Ammon's horn (tissue), 1 donor: ENCODE measurements around the gene PUM1.

Source experiments
- DNase-seq: peaks from one replicate; pipeline ENCODE4 v3.0.0-alpha.2; 2016; ENCODE audit warnings: low spot score

The PUM1 gene

GRCh38 chr1:30892671-30893073, 172.8 kb downstream of the PUM1 start:
- no peak for DNase-seq

GRCh38 chr1:30891227-30891552, 174.3 kb downstream of the PUM1 start:
- no peak for DNase-seq

DNA sequence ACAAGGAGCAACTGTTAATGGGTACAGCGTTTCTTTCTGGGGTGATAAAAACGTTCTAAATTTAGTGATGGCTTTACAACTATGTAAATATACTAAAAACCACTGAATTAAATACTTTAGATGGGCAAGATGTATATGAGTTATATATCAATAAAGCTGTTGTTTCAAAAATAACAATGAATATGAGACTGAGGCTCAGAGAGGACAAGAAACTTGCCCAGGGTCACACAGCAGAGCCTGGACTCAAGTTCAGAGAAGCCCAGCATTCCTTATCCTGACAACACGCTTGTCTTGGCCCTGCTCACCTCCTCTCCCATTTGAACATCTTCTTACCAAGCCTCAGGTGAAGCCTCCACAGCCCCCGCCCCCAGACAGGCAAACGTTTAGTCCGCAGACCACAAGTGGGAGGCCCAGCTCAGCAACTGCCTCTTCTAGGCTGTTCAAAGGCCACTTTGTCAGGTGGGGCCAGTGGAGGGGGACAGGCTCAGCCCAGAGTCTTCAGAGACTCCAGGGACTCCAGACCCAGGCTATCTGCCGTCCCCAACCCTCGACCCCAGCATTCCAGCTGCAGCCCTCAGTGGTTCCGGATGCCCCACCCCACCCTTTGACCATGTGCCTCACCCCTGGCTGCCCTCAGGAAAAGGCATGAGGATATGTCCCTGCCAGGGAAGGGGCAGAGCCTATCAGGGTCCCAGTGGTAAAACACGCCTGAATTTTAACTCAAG, 174.9 kb downstream of the PUM1 start:
- no peak for DNase-seq

DNA sequence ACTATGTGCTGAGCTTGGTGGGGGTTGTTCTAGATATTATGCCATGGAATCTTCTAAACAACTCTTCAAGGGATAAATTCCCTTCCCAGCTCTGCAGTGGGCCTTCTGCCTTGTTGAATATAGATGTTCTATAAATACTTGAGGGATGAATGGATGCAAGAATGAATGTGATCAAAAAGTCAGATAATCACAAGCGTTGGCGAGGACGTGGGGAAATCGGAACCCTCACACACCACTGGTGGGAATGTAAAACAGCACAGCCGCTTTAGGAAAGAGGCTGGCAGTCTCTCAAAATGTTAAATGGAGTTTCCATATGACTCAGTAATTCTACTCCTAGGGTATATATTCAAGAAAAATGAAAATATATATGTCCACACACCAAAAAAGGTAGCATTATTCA, 176.0 kb downstream of the PUM1 start:
- DNase-seq: no peak

DNA sequence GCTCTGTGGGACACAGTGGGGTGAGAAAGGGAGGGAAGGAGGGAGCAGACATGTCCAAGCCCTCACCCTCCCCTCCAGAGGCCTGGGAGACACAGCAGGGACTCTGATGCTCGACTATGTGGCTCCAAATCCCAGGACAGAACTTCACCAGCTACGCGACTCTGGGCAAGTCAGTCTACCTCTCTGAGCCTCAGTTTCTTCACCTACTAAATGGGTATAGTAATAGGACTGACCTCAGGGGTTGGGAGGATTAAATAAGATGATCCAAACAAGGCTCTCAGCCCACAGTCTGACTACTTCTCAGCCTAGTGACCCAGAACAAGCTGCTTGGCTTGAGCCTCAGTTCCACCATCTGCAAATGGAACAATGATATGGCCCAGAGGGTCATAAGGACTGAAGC, 176.5 kb downstream of the PUM1 start:
- DNase-seq: no peak

- DNase-seq: no peak
Observed at GRCh38 chr1:30888391-30888790, 177.1 kb downstream of the PUM1 start.

- no peak for DNase-seq
Observed at GRCh38 chr1:30887485-30888315, 177.8 kb downstream of the PUM1 start.

- DNase-seq: no peak
Observed at GRCh38 chr1:30886710-30887428, 178.6 kb downstream of the PUM1 start.

GRCh38 chr1:30885570-30886522, 179.7 kb downstream of the PUM1 start:
- peak; percentile 70 for DNase-seq

DNA sequence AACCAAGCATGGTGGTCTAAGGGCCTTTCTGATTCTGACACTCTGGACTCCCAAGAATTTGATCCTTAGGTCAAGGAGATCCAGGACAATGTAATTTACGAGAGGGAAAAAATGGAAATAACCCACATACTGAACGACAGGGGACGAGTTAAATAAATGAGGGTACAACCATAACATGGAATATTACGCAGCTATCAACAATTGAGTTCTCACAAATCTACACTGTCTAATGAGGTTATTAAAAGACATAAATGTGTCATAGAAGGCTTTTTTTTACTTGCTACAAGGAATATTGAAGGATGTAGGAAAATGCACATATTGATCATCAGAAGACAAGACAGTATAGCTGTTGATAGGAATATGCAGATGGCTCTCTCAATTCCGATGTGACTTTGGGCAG, 180.8 kb downstream of the PUM1 start:
- DNase-seq: no peak

GRCh38 chr1:30883389-30884172, 181.9 kb downstream of the PUM1 start:
- DNase-seq: peak; percentile 68

DNA sequence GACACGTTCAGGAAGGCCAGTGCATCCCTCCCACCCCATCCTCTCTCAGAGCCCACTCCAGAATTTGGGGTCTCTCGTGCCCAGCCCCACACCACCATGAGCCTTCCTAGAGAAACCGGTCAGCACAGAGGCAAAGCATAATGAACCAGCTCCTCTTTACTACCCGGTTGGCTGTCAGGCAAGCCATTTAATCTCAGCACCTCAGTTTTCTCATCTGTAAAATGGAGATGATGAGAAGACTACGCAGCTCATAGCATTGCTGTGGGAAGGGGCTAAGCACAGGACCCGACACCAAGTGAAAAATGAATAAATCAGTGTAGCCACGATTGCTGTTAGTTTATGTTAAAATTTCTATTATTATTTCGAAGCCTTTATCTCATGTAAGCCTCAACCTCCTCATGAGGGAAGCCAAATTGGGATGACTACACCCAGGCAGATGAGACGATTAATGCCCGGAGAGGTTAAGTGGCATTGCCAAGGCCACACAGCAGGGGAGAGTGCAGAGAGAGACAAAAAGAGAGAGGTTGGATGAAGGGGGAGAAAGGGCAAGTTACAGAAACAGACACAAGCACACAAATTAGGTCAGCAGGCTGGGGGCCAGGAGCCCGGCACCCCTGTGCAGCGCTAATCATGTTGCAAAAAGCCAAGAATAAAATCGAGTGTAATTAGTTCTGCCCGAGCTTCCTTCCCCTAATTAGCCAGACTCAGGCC, 182.7 kb downstream of the PUM1 start:
- peak; percentile 60 for DNase-seq
